Stimulated activated CD4-positive, alpha-beta T cell treated with anti-CD3 and anti-CD28 coated beads, TNF-alpha, amount 100 ng/mL, for 4 hours (primary cell): ENCODE measurements around the gene IRGQ.
A peak's percentile ranks its signal among the peaks of the same experiment; 100 is the strongest.
"Not testable (repeated sequence)": the region's sequence is repeated elsewhere in the genome, so short reads cannot be mapped to it uniquely, and the experiment has no call there.

Experiments
- DNase-seq, 3 experiments: peaks; one replicate each; pipeline ENCODE4 v3.0.0-alpha.2; 2020; ENCODE audit warnings: low read depth in 3 of 3

Gene IRGQ

DNA sequence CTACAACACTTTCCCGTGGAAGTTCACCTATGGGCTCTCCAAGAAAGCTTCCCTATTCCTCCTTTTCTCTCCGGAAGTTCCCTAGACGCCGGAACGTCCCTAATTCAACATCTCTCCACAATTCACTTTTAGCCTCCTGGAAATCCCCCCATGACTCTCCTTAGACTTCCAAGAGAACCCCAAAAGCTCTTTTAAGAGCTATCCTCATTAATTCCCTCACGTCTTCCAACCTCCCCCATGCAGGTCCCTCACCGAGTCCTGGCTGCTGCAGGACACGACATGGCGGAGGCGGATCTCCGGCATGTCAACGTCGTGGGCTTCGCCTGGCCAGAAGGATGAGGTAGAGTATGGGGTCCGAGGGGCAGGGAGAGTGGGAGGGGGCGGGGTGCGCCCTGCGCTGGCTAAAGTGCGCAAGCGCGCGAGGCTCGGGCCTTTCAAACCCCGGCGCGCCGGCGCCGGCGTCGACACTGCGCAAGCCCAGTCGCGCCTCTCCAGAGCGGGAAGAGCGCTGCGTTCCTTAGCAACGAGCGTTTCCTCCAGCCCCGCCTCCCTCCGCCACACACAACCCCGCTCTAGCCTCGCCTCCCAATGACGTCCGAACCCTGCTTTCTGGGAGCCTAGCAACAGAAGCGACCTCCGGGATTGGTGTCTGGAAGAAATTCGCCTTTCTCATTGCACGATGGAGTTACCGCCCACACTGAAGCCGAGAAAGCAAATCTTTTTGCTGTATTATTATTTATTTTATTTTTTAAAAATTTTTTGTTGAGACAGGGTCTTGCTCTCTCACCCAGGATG is 20.6 kb downstream of the IRGQ start, which contains the start of the genes PINLYP and XRCC1:
Gene PINLYP, plus strand, starts transcription at position 646 of the 795 bp plus-strand sequence. CDS start 1,391 bp downstream, outside the sequence.
Gene XRCC1, minus strand, starts transcription at position 372 of the 795 bp plus-strand sequence. Its CDS starts 69 bp downstream, at position 303.
- DNase-seq: peak; percentile 87 to 89 (median 88)

DNA sequence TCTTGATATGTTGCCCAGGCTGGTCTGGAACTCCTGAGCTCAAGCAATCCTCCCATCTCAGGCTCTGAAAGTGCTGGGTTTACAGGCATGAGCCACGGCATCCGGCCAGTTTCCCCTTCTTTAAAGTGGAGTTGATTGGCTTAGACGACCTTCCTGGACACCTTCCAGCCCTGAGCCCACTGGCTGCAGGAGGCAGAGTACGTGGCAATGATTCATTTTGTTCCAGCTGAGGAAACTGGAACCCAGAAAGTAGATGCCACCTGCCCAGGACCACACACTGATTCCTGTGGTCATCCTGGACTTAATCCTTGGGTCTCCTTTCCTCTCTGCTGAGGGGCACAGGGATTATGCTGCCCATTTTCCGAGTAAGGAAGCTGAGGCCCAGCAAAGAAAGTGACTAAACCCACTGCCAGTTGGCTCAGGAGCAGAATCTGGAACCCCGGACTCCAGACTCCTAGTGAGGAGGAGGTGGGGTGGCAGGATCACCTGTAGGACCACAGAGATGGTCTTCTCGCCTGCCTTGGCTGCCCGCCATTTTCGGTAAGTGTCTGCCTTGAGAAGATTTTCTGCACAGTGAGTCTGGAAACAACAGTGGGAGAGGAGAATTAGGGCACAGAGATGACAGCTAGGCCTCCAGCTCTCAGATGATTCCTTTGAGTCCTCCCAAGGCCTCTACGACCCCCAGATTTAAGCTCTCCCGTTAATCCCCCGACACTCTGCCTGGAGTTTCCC is 21.3 kb downstream of the IRGQ start:
- no peak for DNase-seq

DNA sequence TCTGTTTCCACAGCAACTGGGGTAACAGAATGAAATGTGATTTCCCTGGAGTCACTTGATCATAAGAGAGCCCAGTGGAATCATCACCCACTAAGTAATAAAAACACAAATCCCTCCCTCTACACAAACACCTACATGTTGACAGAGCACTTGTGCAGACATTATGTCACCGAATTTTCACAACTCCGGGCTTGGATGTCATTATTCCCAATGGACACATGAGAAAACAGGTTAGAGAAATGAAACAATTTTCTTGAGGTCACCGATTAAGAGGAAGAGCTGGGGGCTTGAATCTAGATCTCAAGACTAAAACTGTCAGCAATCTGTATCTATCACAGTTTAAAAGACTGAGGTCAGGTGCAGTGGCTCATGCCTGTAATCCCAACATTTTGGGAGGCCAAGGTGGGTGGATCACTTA is 23.8 kb downstream of the IRGQ start:
- DNase-seq: no peak

DNA sequence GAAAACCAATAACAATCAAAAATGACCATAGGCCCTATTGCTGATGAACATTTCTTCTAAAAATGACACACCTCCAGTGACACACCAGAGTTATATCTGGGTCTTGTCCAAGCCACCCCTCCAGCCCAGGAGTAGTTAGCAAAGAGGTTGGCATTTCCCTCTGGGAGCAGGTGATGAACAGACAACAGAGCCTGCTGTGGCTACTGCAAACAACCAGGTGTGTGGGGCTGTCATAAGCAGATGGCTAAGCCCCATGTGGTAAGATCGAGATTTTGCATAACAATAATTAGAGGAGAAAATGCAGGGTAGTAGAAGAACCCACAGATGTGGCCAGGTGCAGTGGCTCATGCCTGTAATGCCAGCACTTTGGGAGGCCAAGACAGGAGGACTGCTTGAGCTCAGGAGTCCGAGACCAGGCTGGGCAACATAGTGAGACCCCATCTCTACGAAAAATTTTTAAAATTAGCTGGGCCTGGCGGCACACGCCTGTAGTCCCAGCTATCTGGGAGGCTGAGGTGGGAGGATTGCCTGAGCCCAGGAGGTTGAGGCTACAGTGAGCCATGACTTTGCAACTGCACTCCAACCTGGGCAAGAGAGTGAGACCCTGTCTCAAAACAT is 25.7 kb downstream of the IRGQ start:
- no peak for DNase-seq

DNA sequence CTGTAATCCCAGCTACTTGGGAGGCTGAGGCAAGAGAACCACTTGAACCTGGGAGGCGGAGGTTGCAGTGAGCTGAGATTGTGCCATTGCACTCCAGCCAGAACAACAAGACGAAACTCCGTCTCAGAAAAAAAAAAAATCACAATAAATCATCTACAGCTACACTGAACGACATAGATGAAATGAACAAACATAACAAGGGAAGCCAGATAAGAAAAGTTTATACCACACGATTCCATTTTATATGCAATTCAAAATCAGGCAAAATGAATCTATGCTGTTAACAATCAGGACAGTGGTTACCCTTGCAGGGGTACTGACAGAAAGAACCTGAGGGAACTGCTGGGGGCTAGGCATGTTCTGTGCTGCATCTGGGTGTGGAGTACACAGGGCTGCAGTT is 26.3 kb downstream of the IRGQ start:
- DNase-seq: no peak

DNA sequence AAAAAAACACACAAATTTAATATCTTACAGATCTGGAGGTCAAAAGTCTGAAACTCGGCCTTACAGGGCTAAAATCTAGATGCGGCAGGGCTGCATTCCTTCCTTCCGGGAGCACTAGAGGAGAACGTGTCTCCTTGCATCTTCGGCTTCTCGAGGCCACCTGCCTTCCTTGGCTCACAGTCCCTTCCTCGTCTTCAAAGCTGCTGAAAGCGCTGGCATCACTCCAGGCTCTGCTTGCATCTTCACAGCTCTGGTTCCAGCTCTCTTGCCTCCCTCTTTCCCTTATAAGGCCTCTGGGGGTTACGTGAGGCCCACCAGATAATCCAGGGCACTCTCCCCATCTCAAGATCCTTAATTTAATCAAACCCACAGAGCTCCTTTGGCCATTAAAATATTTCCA is 31.1 kb downstream of the IRGQ start:
- DNase-seq: no peak

DNA sequence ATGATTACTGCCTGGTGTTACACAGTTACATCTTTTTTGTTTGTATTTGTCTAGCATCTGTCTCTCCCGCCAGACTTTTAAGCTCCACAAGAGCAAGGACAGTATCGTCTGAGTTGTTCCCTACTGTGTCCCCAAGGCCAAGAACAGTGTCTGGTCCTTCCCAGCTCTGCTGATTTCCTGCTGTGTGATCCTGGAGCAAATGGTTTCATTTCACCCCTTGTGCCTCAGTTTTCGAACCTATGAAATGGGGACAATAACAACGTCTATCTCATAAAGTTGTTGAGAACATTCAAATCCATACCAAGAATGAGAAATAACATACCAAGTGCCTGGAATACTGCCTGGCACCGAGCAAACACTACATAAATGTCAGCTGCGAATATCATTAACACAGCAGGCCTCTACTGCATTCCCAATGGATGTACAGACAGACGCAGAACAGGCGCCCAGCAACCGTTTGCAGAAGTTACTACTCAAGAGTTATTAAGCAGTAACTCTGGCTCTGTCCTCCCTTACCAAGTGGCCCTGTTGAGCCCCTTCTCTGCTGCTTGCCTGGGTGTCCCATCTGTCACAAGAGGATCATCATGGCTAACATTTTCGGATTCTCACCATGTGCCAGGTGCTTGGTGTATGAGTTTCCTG is 32.0 kb downstream of the IRGQ start:
- DNase-seq: no peak

DNA sequence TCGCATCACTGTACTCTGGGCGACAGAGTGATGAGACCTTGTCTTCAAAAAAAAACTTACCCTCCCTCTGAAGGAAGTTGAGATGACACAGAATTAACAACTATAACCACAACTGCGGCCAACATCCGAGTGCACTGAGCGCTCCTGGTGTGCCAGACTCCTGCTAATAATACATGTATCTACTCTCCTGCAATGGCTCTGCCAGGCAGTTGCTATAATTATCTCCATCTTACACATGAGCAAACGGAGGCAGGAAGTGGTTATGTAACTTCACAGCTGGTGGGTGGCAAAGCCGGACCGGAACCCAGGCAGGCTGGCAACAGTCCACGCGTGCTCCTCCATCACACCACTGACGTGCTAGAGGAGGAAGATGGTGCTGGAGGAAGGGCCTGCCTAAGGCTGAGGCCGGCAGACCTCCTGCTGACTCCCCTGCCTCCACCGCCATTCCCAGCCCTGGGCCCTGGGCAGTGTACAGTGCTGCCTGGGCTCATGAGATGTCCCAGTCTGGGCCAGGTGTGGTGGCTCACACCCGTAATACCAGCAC is 33.2 kb downstream of the IRGQ start:
- peak; percentile 26 to 63 (median 48) for DNase-seq

DNA sequence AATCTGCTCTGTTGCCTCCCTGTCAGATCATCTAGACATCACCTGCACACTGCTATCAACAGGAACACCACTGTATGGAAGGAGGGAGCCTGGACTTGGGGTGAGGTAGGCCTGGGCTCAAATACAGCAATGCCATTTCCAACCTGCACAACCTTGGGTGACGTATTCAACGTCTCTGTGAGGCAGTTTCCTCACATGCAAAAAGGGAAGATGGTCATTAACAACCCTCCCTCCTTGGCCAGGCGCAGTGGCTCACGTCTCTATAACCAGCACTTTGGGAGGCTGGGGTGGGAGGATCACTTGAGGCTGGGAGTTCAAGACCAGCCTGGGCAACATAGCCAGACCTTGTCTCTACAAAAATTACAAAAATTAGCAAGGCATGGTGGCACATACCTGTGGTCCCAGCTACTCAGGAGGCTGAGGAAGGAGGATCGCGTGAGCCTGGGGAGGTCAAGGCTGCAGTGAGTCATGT is 33.7 kb downstream of the IRGQ start:
- no peak for DNase-seq

DNA sequence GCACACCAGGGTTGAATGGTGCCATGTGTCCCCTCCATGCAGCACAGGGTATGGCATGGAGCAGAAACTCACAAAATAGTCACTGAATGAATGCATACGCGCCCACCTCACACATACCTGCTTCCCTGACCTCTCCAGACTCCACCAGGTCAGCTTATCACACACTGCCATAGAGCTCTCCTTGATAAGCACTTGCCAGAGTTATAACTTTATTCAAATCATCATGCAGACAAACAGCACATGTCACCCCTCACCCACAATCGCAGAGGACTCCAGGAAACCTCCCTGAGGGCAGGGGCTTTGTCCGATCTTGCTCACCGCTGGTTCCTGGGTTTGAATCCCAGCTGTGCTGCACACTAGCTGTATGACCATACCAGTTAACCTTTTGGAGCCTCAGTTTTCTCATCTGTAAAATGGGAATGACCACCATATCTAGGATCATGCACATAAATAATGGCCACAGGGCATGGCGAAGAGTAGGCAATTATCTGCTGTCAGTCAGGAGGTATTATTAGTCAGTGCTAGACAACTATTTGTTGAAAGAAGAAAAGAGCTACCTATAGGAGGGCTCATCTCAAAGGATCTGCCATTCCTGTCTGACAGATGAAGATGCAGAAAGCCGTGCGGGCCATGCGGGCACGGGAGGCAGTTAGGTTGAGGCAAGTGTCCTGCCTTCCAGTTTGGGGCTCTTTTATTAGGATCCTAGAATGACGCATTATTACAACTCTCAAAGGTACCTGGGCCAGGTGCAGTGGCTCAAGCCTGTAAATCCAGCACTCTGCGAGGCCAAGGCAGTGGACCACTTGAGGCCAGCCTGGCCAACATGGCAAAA is 34.6 kb downstream of the IRGQ start:
- no peak for DNase-seq

DNA sequence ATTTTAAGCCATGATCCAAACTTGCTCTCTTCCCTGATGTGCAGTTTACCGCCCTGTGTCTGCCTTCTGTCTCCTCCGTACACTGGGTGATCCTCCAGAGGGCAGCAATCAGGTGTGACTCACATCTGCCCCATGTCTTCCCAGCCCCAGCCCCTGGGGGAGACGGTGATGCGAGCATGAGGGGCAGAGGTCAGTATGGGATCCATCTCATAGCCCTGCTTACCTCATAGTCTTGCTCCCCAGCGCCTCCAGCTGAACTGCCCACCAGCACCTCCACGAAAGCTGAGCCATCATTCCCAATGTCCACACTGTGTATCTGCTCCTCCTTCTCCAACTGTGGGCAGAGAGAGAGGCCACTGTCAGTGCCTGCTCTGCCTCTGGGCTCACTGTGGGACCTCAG is 35.2 kb downstream of the IRGQ start:
- DNase-seq: no peak

DNA sequence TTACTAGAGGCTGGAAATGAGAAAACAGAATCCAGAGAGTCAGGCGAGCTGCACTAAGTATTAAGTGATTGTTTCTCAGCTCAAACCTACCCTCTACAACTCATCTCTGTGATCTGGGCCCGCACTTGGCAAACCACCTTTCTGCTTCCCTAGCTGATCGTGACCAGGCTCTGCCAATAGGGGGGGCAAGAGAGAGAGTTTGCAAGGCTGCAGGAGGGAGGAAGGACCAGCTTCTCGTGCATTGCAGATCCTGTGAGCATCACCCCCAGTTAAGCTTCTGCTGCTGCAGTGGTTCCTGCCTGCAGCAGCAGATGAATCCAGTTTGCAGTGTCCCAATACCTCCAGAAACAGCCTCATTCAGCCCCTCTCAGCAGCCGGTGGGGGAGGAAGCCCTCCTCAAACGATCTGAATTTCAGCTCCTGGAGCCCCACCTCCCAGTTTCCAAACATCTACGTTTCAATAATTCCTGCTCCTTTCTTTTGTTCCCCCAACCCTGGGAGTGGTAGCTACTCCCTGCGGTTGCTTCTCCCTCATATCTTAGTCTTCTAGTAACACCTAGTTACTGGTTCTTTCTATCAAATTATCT is 40.7 kb downstream of the IRGQ start:
- peak; percentile 52 to 74 (median 65) for DNase-seq

DNA sequence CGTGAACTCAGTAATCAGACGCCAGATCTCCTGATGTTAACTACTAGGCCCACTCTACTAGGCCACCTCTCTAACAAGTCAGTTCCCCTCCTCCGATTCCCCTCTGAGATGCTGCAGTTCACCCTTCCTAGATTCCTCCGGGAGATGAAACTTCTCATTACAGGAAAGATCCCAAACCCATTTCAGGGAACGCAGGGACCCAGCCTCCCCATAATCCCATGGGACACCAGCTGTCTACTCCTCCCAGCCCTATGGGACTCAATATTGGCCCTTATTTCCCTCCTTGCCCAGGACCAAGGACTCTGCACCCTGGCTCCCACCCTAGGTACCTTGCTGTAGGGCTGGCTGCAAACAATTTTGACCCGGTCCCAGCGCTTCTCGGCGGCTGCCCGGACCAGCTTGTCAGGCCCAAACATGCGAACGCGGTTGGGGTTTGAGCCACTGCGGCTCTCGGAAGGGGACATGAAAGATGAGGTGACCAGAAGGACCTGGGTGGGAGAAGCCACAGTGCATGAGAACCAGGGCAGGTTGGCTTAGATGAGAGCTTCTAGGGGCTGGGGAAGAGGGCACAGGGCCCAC is 41.5 kb downstream of the IRGQ start:
- no peak for DNase-seq

DNA sequence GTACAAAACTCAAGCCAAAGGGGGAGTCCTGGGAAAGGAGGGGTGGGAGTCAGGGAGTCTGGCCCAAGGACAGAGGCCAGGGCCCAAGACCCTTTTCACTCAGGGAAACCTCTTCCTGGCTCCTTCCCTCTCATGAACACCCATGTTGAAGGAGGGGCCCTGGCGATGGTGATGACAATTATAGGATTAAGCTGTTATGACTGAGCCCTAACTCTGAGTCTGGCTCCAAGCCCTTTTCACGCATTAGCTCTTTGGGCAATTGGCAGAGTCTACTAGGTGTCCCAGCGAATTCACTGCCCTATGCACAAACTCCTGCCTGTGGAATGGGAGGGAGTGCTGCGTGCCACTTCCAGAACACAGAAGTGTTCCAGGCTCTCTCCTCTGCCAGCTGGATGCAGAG is 42.3 kb downstream of the IRGQ start:
- DNase-seq: no peak

DNA sequence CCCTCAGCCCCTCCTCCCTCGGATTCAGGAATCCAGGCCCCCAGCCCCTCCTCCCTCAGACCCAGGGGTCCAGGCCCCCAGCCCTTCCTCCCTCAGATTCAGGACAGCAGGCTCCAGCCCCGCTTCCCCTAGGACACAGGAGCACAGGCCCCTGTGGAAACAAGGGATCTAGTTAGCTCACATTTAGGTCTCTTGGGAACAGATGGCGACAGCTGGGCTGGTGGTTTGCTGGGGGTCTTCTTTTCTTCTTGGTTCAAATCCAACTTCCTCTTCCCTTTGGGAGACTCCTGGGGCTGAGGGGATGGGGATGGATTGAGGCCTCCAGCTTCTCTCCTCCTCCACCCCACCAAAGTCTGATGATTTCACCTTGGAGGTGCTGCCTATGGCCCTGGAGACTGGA is 43.3 kb downstream of the IRGQ start:
- no peak for DNase-seq

DNA sequence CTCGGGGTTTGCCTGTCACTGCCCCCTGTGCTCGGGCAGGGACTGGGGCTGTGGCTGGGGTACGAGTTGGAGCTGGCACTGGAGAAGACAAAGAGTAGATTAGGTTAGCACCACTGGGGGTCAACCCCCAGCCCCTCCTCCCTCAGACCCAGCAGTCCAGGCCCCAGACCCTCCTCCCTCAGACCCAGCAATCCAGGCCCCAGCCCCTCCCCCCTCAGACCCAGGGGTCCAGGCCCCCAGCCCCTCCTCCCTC is 43.8 kb downstream of the IRGQ start:
- DNase-seq: no peak

DNA sequence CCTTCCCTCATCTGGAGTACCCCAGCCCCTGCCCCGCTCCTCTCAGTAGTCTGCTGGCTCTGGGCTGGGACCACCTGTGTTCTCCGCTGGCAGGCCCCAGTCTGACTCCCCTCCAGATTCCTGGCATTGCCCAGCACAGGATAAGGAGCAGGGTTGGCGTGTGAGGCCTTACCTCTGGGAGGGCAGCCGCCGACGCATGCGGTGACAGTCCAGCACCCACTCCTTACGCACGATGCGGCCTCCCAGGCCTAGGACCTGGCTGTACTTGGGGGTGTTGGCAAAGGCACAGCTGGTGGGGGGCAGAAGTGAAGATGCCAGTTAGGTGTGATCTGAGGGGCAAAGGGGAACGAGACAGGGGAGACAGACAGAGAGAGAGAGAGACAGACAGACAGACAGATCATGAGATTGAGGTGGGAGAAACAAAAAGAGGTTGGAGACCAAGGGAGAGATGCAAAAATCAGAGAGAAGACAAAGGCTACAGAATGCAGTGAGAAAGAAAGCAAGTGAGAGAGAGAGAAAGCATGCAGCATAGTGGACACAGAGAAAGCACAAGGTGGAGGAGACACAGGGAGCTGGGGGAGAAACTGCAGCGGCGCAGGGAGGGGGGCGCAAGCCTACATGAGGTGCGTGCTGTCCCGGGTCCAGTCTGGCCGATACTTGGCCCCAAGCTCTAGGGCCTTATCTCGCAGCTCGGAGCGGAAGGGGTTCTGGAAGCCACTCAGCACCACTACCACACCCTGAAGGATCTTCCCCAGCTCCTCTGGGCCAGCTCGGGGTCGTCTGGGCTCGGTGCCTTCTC is 44.3 kb downstream of the IRGQ start:
- DNase-seq: no peak

DNA sequence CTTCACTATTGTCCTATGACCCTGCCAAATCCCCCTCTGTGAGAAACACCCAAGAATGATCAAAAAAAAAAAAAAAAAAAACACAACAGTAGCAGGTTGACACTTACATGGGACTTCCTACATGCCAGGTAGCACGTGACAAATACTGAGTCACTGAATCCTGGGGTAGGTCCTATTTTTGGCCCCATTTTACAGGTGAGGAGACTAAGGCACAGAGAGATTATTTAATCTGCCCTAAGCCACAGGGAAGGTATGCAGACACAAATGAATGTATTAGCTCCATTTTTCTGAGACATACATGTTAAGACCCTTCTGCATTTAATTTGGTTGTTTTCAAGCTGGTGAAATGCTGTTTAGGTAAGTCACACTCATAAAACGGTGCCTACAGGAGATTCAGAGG is 47.2 kb downstream of the IRGQ start:
- no peak for DNase-seq

DNA sequence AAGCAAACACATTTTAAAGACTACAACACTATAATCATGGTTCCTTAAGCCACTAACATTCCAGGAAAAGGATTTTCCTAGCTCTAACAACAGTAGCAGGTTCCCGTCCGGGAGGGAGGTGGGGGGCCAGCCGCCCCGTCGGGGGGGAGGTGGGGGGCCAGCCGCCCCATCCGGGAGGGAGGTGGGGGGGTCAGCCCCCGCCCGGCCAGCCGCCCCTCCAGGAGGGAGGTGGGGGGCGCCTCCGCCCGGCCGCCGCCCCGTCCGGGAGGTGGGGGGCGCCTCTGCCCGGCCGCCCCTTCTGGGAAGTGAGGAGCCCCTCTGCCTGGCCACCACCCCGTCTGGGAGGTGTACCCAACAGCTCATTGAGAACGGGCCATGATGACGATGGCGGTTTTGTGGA is 48.0 kb downstream of the IRGQ start:
- not testable (repeated sequence) for DNase-seq
